ENCODE results near the gene POLD1. TPM values are rescaled to one million over a fixed set of nuclear protein-coding genes. Genes with fewer than 3 reads are reported as not detected.
"Not testable (repeated sequence)": the region's sequence is repeated elsewhere in the genome, so short reads cannot be mapped to it uniquely, and the experiment has no call there.

Gene POLD1
- total RNA-seq (ENCODE audit: low replicate concordance) = 36.7 and 123 TPM in 2 replicates

DNA sequence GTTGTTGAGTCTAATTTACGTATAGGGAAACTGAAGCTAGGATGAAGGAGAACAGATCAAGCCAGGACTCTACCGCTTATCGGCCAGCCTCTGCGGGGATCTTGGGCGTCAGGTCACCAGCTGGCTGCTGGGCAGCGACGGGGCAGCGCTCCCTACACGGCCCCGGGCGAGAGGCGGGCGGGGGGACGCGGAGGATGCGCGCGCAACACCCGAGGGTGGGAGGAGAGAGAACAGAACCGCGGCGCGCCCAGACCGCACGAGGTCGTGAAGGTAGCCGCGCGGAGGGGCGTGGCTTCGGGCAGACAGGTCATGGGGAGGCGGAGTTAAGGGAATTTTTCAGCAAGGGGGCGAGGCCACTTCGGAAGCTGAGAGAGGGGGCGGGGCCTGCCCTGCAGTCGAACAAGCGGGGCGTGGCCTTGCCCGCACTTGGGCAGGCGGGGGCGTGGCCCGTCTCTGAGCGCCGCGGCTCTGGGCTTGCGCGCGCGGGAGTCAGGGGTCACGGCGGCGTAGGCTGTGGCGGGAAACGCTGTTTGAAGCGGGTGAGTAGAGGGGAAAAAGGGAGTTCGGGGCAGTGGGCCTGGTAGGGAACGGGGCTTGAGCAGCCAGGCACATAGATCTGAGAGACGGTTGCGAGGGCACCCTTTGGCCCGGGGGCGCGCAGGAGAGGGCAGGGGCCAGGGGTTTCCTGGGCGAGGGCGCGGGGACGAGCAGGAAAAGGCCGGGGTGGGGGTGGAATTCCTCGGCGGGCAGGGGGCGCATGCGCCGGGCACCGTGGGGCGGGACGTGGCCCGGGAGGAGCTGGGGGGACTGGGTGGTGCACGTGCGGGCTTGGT lies at the start of gene POLD1:
Gene POLD1 (plus strand): TSS at position 496 of the 833 bp plus-strand sequence. CDS start 14,505 bp downstream, outside the sequence.
- peak within 1 kb of the TSS; percentile 88 for H3K4me2 ChIP-seq
- Mint-ChIP-seq H3K36me3 (peaks cover 32% of the 10 kb centered on the region), H3K27ac (peak within 1 kb of the TSS; percentile 93), H3K4me1 (peaks cover 20% of the 10 kb centered on the region), H3K9me3 (no peaks in the 10 kb centered on the region), H3K4me3 (peak within 1 kb of the TSS; percentile 91), H3K27me3 (ENCODE audit: insufficient read depth, low read depth) (peaks cover 21% of the 10 kb centered on the region)
- TF ChIP-seq EZH2 (IDR thresholded peaks at IDR 0.05) (no peak), EZH2phosphoT487 (IDR thresholded peaks at IDR 0.05) (no peak)
- TF ChIP-seq, protein P1, sequence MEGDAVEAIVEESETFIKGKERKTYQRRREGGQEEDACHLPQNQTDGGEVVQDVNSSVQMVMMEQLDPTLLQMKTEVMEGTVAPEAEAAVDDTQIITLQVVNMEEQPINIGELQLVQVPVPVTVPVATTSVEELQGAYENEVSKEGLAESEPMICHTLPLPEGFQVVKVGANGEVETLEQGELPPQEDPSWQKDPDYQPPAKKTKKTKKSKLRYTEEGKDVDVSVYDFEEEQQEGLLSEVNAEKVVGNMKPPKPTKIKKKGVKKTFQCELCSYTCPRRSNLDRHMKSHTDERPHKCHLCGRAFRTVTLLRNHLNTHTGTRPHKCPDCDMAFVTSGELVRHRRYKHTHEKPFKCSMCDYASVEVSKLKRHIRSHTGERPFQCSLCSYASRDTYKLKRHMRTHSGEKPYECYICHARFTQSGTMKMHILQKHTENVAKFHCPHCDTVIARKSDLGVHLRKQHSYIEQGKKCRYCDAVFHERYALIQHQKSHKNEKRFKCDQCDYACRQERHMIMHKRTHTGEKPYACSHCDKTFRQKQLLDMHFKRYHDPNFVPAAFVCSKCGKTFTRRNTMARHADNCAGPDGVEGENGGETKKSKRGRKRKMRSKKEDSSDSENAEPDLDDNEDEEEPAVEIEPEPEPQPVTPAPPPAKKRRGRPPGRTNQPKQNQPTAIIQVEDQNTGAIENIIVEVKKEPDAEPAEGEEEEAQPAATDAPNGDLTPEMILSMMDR (IDR thresholded peaks at IDR 0.05) = no peak
- peak within 1 kb of the TSS; percentile 59 for H3K4me3 ChIP-seq
- peaks cover 3% of the 10 kb centered on the region for H3K36me3 ChIP-seq
- H3K27me3 ChIP-seq = no peaks in the 10 kb centered on the region
- peak; percentile 100 for DNase-seq (ENCODE audit: low spot score)
- peak within 1 kb of the TSS; percentile 32 for H2AFZ ChIP-seq (replicated peaks)
- H3K79me2 ChIP-seq (ENCODE audit: low read depth) = peaks cover 46% of the 10 kb centered on the region
- H3K9ac ChIP-seq = peak within 1 kb of the TSS; percentile 62
- H4K20me1 ChIP-seq (ENCODE audit: low read depth) = peaks cover 21% of the 10 kb centered on the region
- no peak within 1 kb of the TSS for H3K27ac ChIP-seq
- H3K4me1 ChIP-seq = no peaks in the 10 kb centered on the region
- H3K9me3 ChIP-seq (ENCODE audit: low read depth) = no peaks in the 10 kb centered on the region
- H3F3A ChIP-seq (ENCODE audit: low read depth) = peaks cover 14% of the 10 kb centered on the region

DNA sequence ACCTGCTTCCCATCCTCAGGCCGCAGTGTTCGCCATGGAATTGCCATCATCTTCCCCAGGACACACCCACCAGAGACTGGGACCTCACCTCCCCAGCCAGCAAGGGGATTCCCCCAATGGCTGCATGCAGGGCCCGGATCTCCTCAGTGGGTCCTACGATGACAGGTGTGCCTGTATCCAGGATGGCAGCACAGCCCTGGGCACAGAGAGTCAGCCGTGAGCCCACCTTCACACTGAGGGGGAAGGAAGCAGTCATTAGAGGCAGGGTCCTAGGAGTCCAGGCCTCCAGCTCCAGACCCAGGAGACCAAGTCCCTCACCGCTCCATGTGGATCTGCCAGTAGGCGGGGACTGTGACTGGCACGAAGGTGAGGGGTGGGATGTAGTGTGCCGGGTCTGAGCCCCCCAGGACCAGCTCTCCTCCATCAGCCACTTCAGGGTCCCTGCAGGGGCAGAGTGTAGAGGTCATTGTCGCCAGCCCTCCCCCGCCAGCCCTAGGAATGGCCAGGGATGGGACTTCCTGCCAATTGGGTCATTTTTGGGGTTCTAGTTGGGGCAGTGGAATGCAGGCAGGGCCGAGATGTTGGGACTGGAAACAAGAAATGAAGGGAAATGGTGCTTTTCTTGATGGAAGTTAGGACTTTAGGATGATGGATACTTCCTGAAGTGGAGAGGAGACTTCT lies 49.3 kb upstream of the POLD1 start:
- no peak for DNase-seq (ENCODE audit: low spot score)
- Histone ChIP-seq H3K79me2 (ENCODE audit: low read depth) (peaks cover 16% of the 10 kb centered on the region), H3K4me3 (no peak overlapping the region), H3K4me2 (no peak overlapping the region), H3K9me3 (ENCODE audit: low read depth) (no peaks in the 10 kb centered on the region), H3K36me3 (peaks cover 6% of the 10 kb centered on the region), H3F3A (ENCODE audit: low read depth) (peaks cover 25% of the 10 kb centered on the region), H3K9ac (no peak overlapping the region), H2AFZ (replicated peaks) (no peak overlapping the region), H4K20me1 (ENCODE audit: low read depth) (peaks cover 11% of the 10 kb centered on the region), H3K27me3 (no peaks in the 10 kb centered on the region), H3K27ac (no peak overlapping the region), H3K4me1 (peaks cover 10% of the 10 kb centered on the region)
- peaks cover 35% of the 10 kb centered on the region for H3K4me1 Mint-ChIP-seq
- peaks cover 16% of the 10 kb centered on the region for H3K9me3 Mint-ChIP-seq
- H3K27ac Mint-ChIP-seq = no peak overlapping the region
- H3K36me3 Mint-ChIP-seq = peaks cover 17% of the 10 kb centered on the region
- H3K4me3 Mint-ChIP-seq = peak overlapping the region; percentile 69
- TF ChIP-seq, protein P1 (IDR thresholded peaks at IDR 0.05) = no peak
- TF ChIP-seq EZH2 (IDR thresholded peaks at IDR 0.05) (no peak), EZH2phosphoT487 (IDR thresholded peaks at IDR 0.05) (no peak)
- peaks cover 18% of the 10 kb centered on the region for H3K27me3 Mint-ChIP-seq (ENCODE audit: insufficient read depth, low read depth)

DNA sequence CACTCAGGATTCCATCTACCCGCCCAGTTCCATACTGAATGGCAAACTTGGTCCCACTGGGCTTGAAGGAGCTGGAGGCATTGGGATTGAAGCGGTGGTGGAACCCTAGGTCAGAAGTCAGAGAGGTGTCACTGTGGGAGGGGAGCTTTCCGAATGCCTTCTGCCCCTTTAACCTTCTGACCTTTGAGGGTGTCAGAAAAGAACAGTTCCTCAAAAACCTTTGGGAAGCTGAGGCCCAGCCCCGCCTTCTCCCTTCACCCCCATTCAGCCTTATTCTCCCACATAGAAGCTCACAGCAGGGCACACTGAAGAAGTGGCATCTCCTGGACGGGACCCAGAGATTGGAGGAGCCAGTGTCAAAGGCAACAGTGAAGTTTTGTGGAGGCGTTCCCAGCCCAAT lies 47.1 kb upstream of the POLD1 start:
- peaks cover 17% of the 10 kb centered on the region for H3K27me3 Mint-ChIP-seq (ENCODE audit: insufficient read depth, low read depth)
- H3K4me3 ChIP-seq; H3K27ac Mint-ChIP-seq; DNase-seq (ENCODE audit: low spot score); H3K9ac ChIP-seq; H3K9me3 ChIP-seq (ENCODE audit: low read depth); H3K27me3 ChIP-seq; H3K27ac ChIP-seq; H2AFZ ChIP-seq (replicated peaks); H3K4me2 ChIP-seq; H4K20me1 ChIP-seq (ENCODE audit: low read depth); H3K4me1 ChIP-seq; H3K36me3 ChIP-seq; H3K4me3 Mint-ChIP-seq; H3K79me2 ChIP-seq (ENCODE audit: low read depth): not testable (repeated sequence)
- H3K36me3 Mint-ChIP-seq = peaks cover 25% of the 10 kb centered on the region
- H3K4me1 Mint-ChIP-seq = peaks cover 24% of the 10 kb centered on the region
- peaks cover 17% of the 10 kb centered on the region for H3F3A ChIP-seq (ENCODE audit: low read depth)
- peaks cover 16% of the 10 kb centered on the region for H3K9me3 Mint-ChIP-seq

Data from neural progenitor cell (in vitro differentiated cells).